WTC11 (cell line): ENCODE data around the gene PAK1. TPM values are rescaled to one million over a fixed set of nuclear protein-coding genes. Genes with fewer than 3 reads are reported as not detected.

Experiments
- ATAC-seq: fragments of 200-7000 bp; cut with Tn5 transposase; 2 replicates; pipeline ENCODE4 v1.10.0; 2021; ENCODE audit warnings: mild to moderate bottlenecking, moderate library complexity
- CTCF ChIA-PET: fragments of 300-600 bp; sonication (Branson Sonifier 250); formaldehyde crosslinking; loops from one replicate; lab custom pipeline; 2021; ENCODE audit warnings: antibody characterized with exemption; lab: Charles Lee
- POLR2A ChIA-PET: fragments of 350-600 bp; sonication (Branson Sonifier 250); formaldehyde crosslinking; loops from one replicate; lab custom pipeline; 2021; ENCODE audit warnings: antibody characterized with exemption; lab: Charles Lee
- DNase-seq: peaks from one replicate; pipeline ENCODE4 v3.0.0; 2021; ENCODE audit warnings: low spot score
- H3K27ac Mint-ChIP-seq: 2 replicates; pipeline ENCODE4 v1.8.0; 2021; ENCODE audit warnings: mixed read lengths
- H3K27me3 Mint-ChIP-seq: 2 replicates; pipeline ENCODE4 v1.8.0; 2021; ENCODE audit warnings: low read depth, mild to moderate bottlenecking, moderate library complexity, mixed read lengths
- H3K36me3 Mint-ChIP-seq: 2 replicates; pipeline ENCODE4 v1.8.0; 2021; ENCODE audit warnings: mixed read lengths
- H3K4me1 Mint-ChIP-seq: 2 replicates; pipeline ENCODE4 v1.8.0; 2022; ENCODE audit warnings: mixed read lengths
- H3K4me3 Mint-ChIP-seq: 2 replicates; pipeline ENCODE4 v1.8.0; 2021; ENCODE audit warnings: mild to moderate bottlenecking, moderate library complexity, mixed read lengths
- H3K9me3 Mint-ChIP-seq: 2 replicates; pipeline ENCODE4 v1.8.0; 2021; ENCODE audit warnings: mixed read lengths
- AFF4 ChIP-seq: sonication (generic); formaldehyde crosslinking; IDR thresholded peaks from 2 replicates; pipeline ENCODE4 v1.8.1; 2023; ENCODE audit warnings: mild to moderate bottlenecking, missing genetic modification reagents, borderline replicate concordance
- AR ChIP-seq: fragments of 250-450 bp; sonication (Bioruptor Pico); IDR thresholded peaks from 2 replicates; pipeline ENCODE4 v1.9.0; 2021; ENCODE audit warnings: mild to moderate bottlenecking
- CBFB ChIP-seq: sonication (generic); formaldehyde crosslinking; IDR thresholded peaks from 2 replicates; pipeline ENCODE4 v1.8.1; 2022; ENCODE audit warnings: mild to moderate bottlenecking, low read depth, missing genetic modification reagents
- ELF4 ChIP-seq: sonication (generic); formaldehyde crosslinking; IDR thresholded peaks from 2 replicates; pipeline ENCODE4 v1.8.1; 2022; ENCODE audit warnings: low read depth, mild to moderate bottlenecking, moderate library complexity, missing genetic modification reagents
- FOXP1 ChIP-seq: sonication (generic); formaldehyde crosslinking; IDR thresholded peaks from 2 replicates; pipeline ENCODE4 v1.8.0; 2022; ENCODE audit warnings: missing genetic modification reagents, mild to moderate bottlenecking, moderate library complexity, borderline replicate concordance
- JAZF1 ChIP-seq: fragments of 250-450 bp; sonication (Bioruptor Pico); IDR thresholded peaks from 2 replicates; pipeline ENCODE4 v1.9.0; 2021; ENCODE audit warnings: moderate library complexity, mild to moderate bottlenecking, inconsistent platforms
- KAT7 ChIP-seq: sonication (generic); formaldehyde crosslinking; IDR thresholded peaks from 2 replicates; pipeline ENCODE4 v1.8.1; 2023; ENCODE audit warnings: missing genetic modification reagents, mild to moderate bottlenecking, borderline replicate concordance
- NFATC4 ChIP-seq: fragments of 250-450 bp; sonication (Bioruptor Pico); IDR thresholded peaks from 2 replicates; pipeline ENCODE4 v1.9.0; 2021; ENCODE audit warnings: mild to moderate bottlenecking
- NR1H2 ChIP-seq: sonication (generic); formaldehyde crosslinking; IDR thresholded peaks from 2 replicates; pipeline ENCODE4 v1.9.0; 2021; ENCODE audit warnings: mild to moderate bottlenecking, moderate library complexity, missing genetic modification reagents
- NR2C2 ChIP-seq: sonication (generic); formaldehyde crosslinking; IDR thresholded peaks from 2 replicates; pipeline ENCODE4 v1.8.0; 2022; ENCODE audit warnings: mild to moderate bottlenecking, missing genetic modification reagents
- OVOL2 ChIP-seq: fragments of 250-450 bp; sonication (Bioruptor Pico); IDR thresholded peaks from 2 replicates; pipeline ENCODE4 v1.9.0; 2021; ENCODE audit warnings: mild to moderate bottlenecking, borderline replicate concordance
- PREB ChIP-seq: sonication (generic); formaldehyde crosslinking; IDR thresholded peaks from 2 replicates; pipeline ENCODE4 v1.8.1; 2022; ENCODE audit warnings: mild to moderate bottlenecking, missing genetic modification reagents, moderate library complexity, borderline replicate concordance
- SMAD4 ChIP-seq: sonication (generic); formaldehyde crosslinking; IDR thresholded peaks from 2 replicates; pipeline ENCODE4 v1.8.0; 2022; ENCODE audit warnings: mild to moderate bottlenecking, missing genetic modification reagents
- SOX15 ChIP-seq: fragments of 250-450 bp; sonication (Bioruptor Pico); IDR thresholded peaks from 2 replicates; pipeline ENCODE4 v1.9.0; 2021; ENCODE audit warnings: mild to moderate bottlenecking
- SP1 ChIP-seq: sonication (generic); formaldehyde crosslinking; conservative IDR thresholded peaks from 2 replicates; pipeline ENCODE4 v1.8.1; 2022; ENCODE audit warnings: missing genetic modification reagents
- STAT6 ChIP-seq: sonication (generic); formaldehyde crosslinking; conservative IDR thresholded peaks from 2 replicates; pipeline ENCODE4 v1.8.1; 2023; ENCODE audit warnings: mild to moderate bottlenecking, low read depth, missing genetic modification reagents, moderate library complexity
- TCF7 ChIP-seq: sonication (generic); formaldehyde crosslinking; IDR thresholded peaks from 2 replicates; pipeline ENCODE4 v1.8.0; 2022; ENCODE audit warnings: mild to moderate bottlenecking, low read depth, missing genetic modification reagents, moderate library complexity
- TEAD4 ChIP-seq: sonication (generic); formaldehyde crosslinking; IDR thresholded peaks from 2 replicates; pipeline ENCODE4 v1.8.0; 2022; ENCODE audit warnings: mild to moderate bottlenecking, missing genetic modification reagents
- ZNF232 ChIP-seq: sonication (generic); formaldehyde crosslinking; IDR thresholded peaks from 2 replicates; pipeline ENCODE4 v1.8.0; 2022; ENCODE audit warnings: mild to moderate bottlenecking, missing genetic modification reagents
- ZNF317 ChIP-seq: sonication (generic); formaldehyde crosslinking; IDR thresholded peaks from 2 replicates; pipeline ENCODE4 v1.8.1; 2023; ENCODE audit warnings: low read depth, mild to moderate bottlenecking, moderate library complexity, missing genetic modification reagents, borderline replicate concordance
- ZNF425 ChIP-seq: fragments of 250-450 bp; sonication (Bioruptor Pico); conservative IDR thresholded peaks from 2 replicates; pipeline ENCODE4 v1.9.0; 2021; ENCODE audit warnings: mild to moderate bottlenecking
- total RNA-seq: library from RNA; stranded (reverse); gene quantifications from 3 replicates; pipeline ENCODE4 v1.2.3, GENCODE V29; 2021

PAK1 gene
- total RNA-seq, 1 experiment from 2014 or later, result 160 TPM

GRCh38 chr11:77325159-77325558 is 148.7 kb downstream of the PAK1 start (continued):
- TF ChIP-seq FOXP1 (CRISPR knock-in tag) (no peak), ZNF317 (CRISPR knock-in tag) (no peak), ZNF232 (CRISPR knock-in tag) (no peak), AR (CRISPR knock-in tag) (no peak), SMAD4 (CRISPR knock-in tag) (no peak)

GRCh38 chr11:77324508-77324907 is 149.4 kb downstream of the PAK1 start:
- Mint-ChIP-seq H3K36me3 (peaks cover 53% of the 10 kb centered on the region), H3K9me3 (no peaks in the 10 kb centered on the region), H3K27me3 (no peaks in the 10 kb centered on the region), H3K4me1 (no peaks in the 10 kb centered on the region), H3K4me3 (no peak overlapping the region), H3K27ac (no peak overlapping the region)
- TF ChIP-seq SP1, result no peak
- no peak for TF ChIP-seq CBFB (CRISPR knock-in tag)
- no peak for TF ChIP-seq AFF4
- ATAC-seq (no peak), DNase-seq (no peak)
- ChIA-PET POLR2A (no interaction called here), CTCF (no interaction called here)

- POLR2A ChIA-PET, result no interaction called here
- CTCF ChIA-PET, result no interaction called here
- H3K4me3 Mint-ChIP-seq, result no peak overlapping the region
- H3K9me3 Mint-ChIP-seq, result no peaks in the 10 kb centered on the region
- ATAC-seq, result no peak
- H3K4me1 Mint-ChIP-seq, result no peaks in the 10 kb centered on the region
- H3K27ac Mint-ChIP-seq, result no peak overlapping the region
- H3K36me3 Mint-ChIP-seq, result peaks cover 40% of the 10 kb centered on the region
- no peaks in the 10 kb centered on the region for H3K27me3 Mint-ChIP-seq
- no peak for DNase-seq
- TF ChIP-seq JAZF1 (CRISPR knock-in tag) (no peak), TCF7 (CRISPR knock-in tag) (no peak), OVOL2 (CRISPR knock-in tag) (no peak), ZNF425 (CRISPR knock-in tag) (no peak), ELF4 (CRISPR knock-in tag) (no peak), STAT6 (CRISPR knock-in tag) (no peak), NR1H2 (CRISPR knock-in tag) (no peak), NR2C2 (CRISPR knock-in tag) (no peak), KAT7 (CRISPR knock-in tag) (no peak), SOX15 (no peak), PREB (CRISPR knock-in tag) (no peak), TEAD4 (CRISPR knock-in tag) (no peak), NFATC4 (CRISPR knock-in tag) (no peak)
These were observed 150.8 kb downstream of the PAK1 start for GRCh38 chr11:77322926-77323590.
